Gastroesophageal sphincter (tissue), 4 donors: ENCODE results near the gene RBM33. TPM values are rescaled to one million over a fixed set of nuclear protein-coding genes. Genes with fewer than 3 reads are reported as not detected.

Experiments
- ATAC-seq: fragments of 150-250 bp; one replicate; pipeline ENCODE4 v1.9.1; 2016; ENCODE audit warnings: mild to moderate bottlenecking, moderate library complexity
- H3K27ac ChIP-seq, 4 donors: fragments of 200-600 bp; sonication (generic) in 3 of 4; 1 replicate in 3 of 4; 2 replicates in 1 of 4; pipeline ENCODE4 v1.5.1; 2016 to 2019
- H3K27me3 ChIP-seq: fragments of 200-600 bp; sonication (generic); one replicate; pipeline ENCODE4 v1.5.1; 2019
- H3K36me3 ChIP-seq, 2 donors: fragments of 200-600 bp; sonication (generic); one replicate each; pipeline ENCODE4 v1.5.1; 2019; ENCODE audit warnings: control low read depth in 1 of 2
- H3K4me1 ChIP-seq, 3 donors: fragments of 200-600 bp; sonication (generic); 1 replicate in 2 of 3; 2 replicates in 1 of 3; pipeline ENCODE4 v1.5.1; 2016 to 2019; ENCODE audit warnings: control low read depth in 2 of 3
- H3K4me3 ChIP-seq, 2 donors: fragments of 200-600 bp; sonication (generic); one replicate each; pipeline ENCODE4 v1.5.1; 2019; ENCODE audit warnings: mild to moderate bottlenecking in 1 of 2, moderate library complexity in 1 of 2
- H3K9me3 ChIP-seq, 3 donors: fragments of 200-600 bp; sonication (generic); one replicate each; pipeline ENCODE4 v1.5.1; 2017 to 2019; ENCODE audit warnings: control low read depth in 2 of 3
- CTCF ChIP-seq, 4 experiments: fragments of 200-600 bp in 2 of 4; fragments of 450-650 bp in 2 of 4; sonication (generic) in 1 of 4; IDR thresholded peaks; one replicate each; pipeline ENCODE4 v1.5.1; 2017 to 2019; ENCODE audit warnings: antibody characterized with exemption in 4 of 4, mild to moderate bottlenecking in 2 of 4, moderate library complexity in 2 of 4
- EP300 ChIP-seq: sonication (generic); formaldehyde crosslinking; IDR thresholded peaks from one replicate; pipeline ENCODE4 v1.6.1; 2017; ENCODE audit warnings: antibody characterized with exemption, mild to moderate bottlenecking
- POLR2A ChIP-seq, 2 donors: fragments of 450-650 bp; IDR thresholded peaks; one replicate each; pipeline ENCODE4 v1.6.1; 2017; ENCODE audit warnings: antibody characterized with exemption in 2 of 2, mild to moderate bottlenecking in 2 of 2, moderate library complexity in 1 of 2
- POLR2AphosphoS5 ChIP-seq: sonication (generic); formaldehyde crosslinking; IDR thresholded peaks from one replicate; pipeline ENCODE4 v1.6.1; 2017; ENCODE audit warnings: antibody characterized with exemption
- WGBS, 2 donors: methylation state at CpG; one replicate each; pipeline ENCODE4 v1.1.5; 2018; ENCODE audit warnings: low coverage in 1 of 2; 5-methylcytosine and 5-hydroxymethylcytosine counted together
- total RNA-seq, 4 donors: library from RNA; depleted of rRNA; stranded (reverse); fragments of >200 nt; gene quantifications; one replicate each; pipeline ENCODE4 v1.1.0, GENCODE V29; 2016

RBM33 gene
- total RNA-seq, 4 donors from 2014 or later = 25.2 to 67.4 (median 37.6) TPM

GRCh38 chr7:155618708-155619633, 25.5 kb upstream of the RBM33 start:
- no peaks in the 10 kb centered on the region for H3K9me3 ChIP-seq
- peaks cover 7% of the 10 kb centered on the region for H3K27me3 ChIP-seq
- H3K36me3 ChIP-seq = no peaks in the 10 kb centered on the region
- H3K27ac ChIP-seq = no peak overlapping the region
- 61 to 74% methylated on average over 6 to 13 of the region's 16 CpGs for WGBS, 2 donors
- no peak overlapping the region for H3K4me3 ChIP-seq
- no peak for TF ChIP-seq CTCF (IDR thresholded peaks at IDR 0.05)
- no peak for TF ChIP-seq POLR2A (IDR thresholded peaks at IDR 0.05)
- TF ChIP-seq POLR2AphosphoS5 = no peak
- TF ChIP-seq EP300 = no peak
- no peak for ATAC-seq
- no peaks in the 10 kb centered on the region for H3K4me1 ChIP-seq

GRCh38 chr7:155619634-155620271, 24.7 kb upstream of the RBM33 start:
- Histone ChIP-seq H3K9me3 (no peaks in the 10 kb centered on the region), H3K27ac (no peak overlapping the region), H3K4me1 (no peaks in the 10 kb centered on the region), H3K36me3 (no peaks in the 10 kb centered on the region), H3K27me3 (peaks cover 7% of the 10 kb centered on the region), H3K4me3 (no peak overlapping the region)
- TF ChIP-seq POLR2AphosphoS5 (no peak), EP300 (no peak), CTCF (IDR thresholded peaks at IDR 0.05) (no peak), POLR2A (IDR thresholded peaks at IDR 0.05) (no peak)
- no peak for ATAC-seq
- WGBS, 2 donors = 79 to 82% methylated on average over 4 to 7 of the region's 7 CpGs

- Histone ChIP-seq H3K27me3 (peaks cover 7% of the 10 kb centered on the region), H3K9me3 (peaks cover 0 to 4% (median 0%) of the 10 kb centered on the region in 3 donors), H3K27ac (no peak overlapping the region), H3K4me3 (no peak overlapping the region), H3K36me3 (no peaks in the 10 kb centered on the region), H3K4me1 (no peaks in the 10 kb centered on the region)
- ATAC-seq = no peak
- no peak for TF ChIP-seq CTCF (IDR thresholded peaks at IDR 0.05)
- TF ChIP-seq POLR2AphosphoS5 = no peak
- TF ChIP-seq POLR2A (IDR thresholded peaks at IDR 0.05) = no peak
- TF ChIP-seq EP300 = no peak
- whole genome bisulfite sequencing, 2 donors = 72 to 83% methylated on average over 2 to 5 of the region's 6 CpGs
Observed at GRCh38 chr7:155620497-155620896, 24.0 kb upstream of the RBM33 start.

- Histone ChIP-seq H3K36me3 (no peaks in the 10 kb centered on the region), H3K27me3 (peaks cover 7% of the 10 kb centered on the region), H3K9me3 (peaks cover 0 to 8% (median 0%) of the 10 kb centered on the region in 3 donors), H3K4me3 (no peak overlapping the region), H3K4me1 (no peaks in the 10 kb centered on the region), H3K27ac (no peak overlapping the region)
- no peak for TF ChIP-seq POLR2AphosphoS5
- TF ChIP-seq CTCF (IDR thresholded peaks at IDR 0.05) = no peak
- no peak for TF ChIP-seq POLR2A (IDR thresholded peaks at IDR 0.05)
- TF ChIP-seq EP300 = no peak
- no peak for ATAC-seq
- 73 to 84% methylated on average over 10 of the region's 10 CpGs for WGBS, 2 donors
Observed at GRCh38 chr7:155621418-155621980, 23.0 kb upstream of the RBM33 start.
